DND-41 (cell line): ENCODE results near the gene GPR17.

ENCODE experiments used
- CTCF ChIP-seq: IDR thresholded peaks from 2 replicates; pipeline ENCODE4 v1.5.1; 2012; ENCODE audit warnings: borderline replicate concordance, low read length, moderate library complexity, mild to moderate bottlenecking; ENCODE audit not compliant: poor library complexity, severe bottlenecking; ENCODE audit errors: extremely low read depth
- EZH2 ChIP-seq: IDR thresholded peaks from 3 replicates; pipeline ENCODE4 v1.6.1; 2012; ENCODE audit warnings: borderline replicate concordance, low read depth, mild to moderate bottlenecking, moderate library complexity, low read length, inconsistent platforms; ENCODE audit not compliant: severe bottlenecking

GRCh38 chr2:127694986-127695385, 49.0 kb downstream of the GPR17 start:
- no peak for TF ChIP-seq CTCF
- TF ChIP-seq EZH2: no peak
